Lung (tissue), 12 donors: Measurements from ENCODE around the gene TMEM221. TPM values are rescaled to one million over a fixed set of nuclear protein-coding genes. Genes with fewer than 3 reads are reported as not detected.

Source experiments
- ATAC-seq: fragments of 200-7000 bp; cut with Tn5 transposase; one replicate; pipeline ENCODE4 v1.9.1; 2020; ENCODE audit warnings: moderate number of reproducible peaks; ENCODE audit not compliant: insufficient read depth, low FRiP score
- DNase-seq, 3 donors: peaks; one replicate each; pipeline ENCODE4 v3.0.0-alpha.2; 2013 to 2017
- H3K27ac ChIP-seq, 2 donors: one replicate each; pipeline ENCODE4 v1.5.1; 2013; ENCODE audit warnings: mild to moderate bottlenecking in 2 of 2, moderate library complexity in 2 of 2, control low read depth in 1 of 2, inconsistent platforms in 1 of 2, low read depth in 1 of 2, low read length in 1 of 2
- H3K27me3 ChIP-seq, 3 donors: one replicate each; pipeline ENCODE4 v1.5.1; 2013; ENCODE audit warnings: low read length in 2 of 3; ENCODE audit not compliant: control insufficient read depth in 3 of 3, insufficient read depth in 3 of 3
- H3K36me3 ChIP-seq, 4 donors: one replicate each; pipeline ENCODE4 v1.5.1; 2013; ENCODE audit warnings: low read length in 4 of 4, mild to moderate bottlenecking in 1 of 4, moderate library complexity in 1 of 4; ENCODE audit not compliant: control insufficient read depth in 4 of 4, insufficient read depth in 4 of 4
- H3K4me1 ChIP-seq, 5 donors: one replicate each; pipeline ENCODE4 v1.5.1; 2013; ENCODE audit warnings: low read length in 5 of 5, mild to moderate bottlenecking in 2 of 5, moderate library complexity in 1 of 5; ENCODE audit not compliant: control insufficient read depth in 5 of 5, insufficient read depth in 5 of 5
- H3K4me3 ChIP-seq: one replicate; pipeline ENCODE4 v1.5.1; 2013; ENCODE audit warnings: mild to moderate bottlenecking, control low read depth, moderate library complexity
- H3K9ac ChIP-seq, 2 donors: one replicate each; pipeline ENCODE4 v1.5.1; 2013; ENCODE audit warnings: low read length in 2 of 2, control low read depth in 1 of 2; ENCODE audit not compliant: insufficient read depth in 1 of 2
- H3K9me3 ChIP-seq, 4 donors: one replicate each; pipeline ENCODE4 v1.5.1; 2013; ENCODE audit warnings: low read length in 3 of 4, mild to moderate bottlenecking in 1 of 4, moderate library complexity in 1 of 4; ENCODE audit not compliant: control insufficient read depth in 4 of 4, insufficient read depth in 3 of 4
- WGBS, 2 donors: extraction: QIAGEN DNeasy Blood & Tissue Kit; methylation state at CpG; one replicate each; pipeline ENCODE4 v1.1.7; 2013; 5-methylcytosine and 5-hydroxymethylcytosine counted together
- polyA plus RNA-seq, 2 donors: library from polyadenylated mRNA; stranded (reverse); fragments of 200-250 nt; gene quantifications; one replicate each; pipeline ENCODE4 v1.2.1, GENCODE V29; 2013
- total RNA-seq, 2 donors: library from RNA; depleted of rRNA in 1 of 2; stranded (reverse); fragments of >200 nt in 1 of 2; gene quantifications; one replicate each; pipeline ENCODE4 v1.2.1, GENCODE V29; 2014 to 2021
- TF ChIP-seq, protein P1 (sequence below): IDR thresholded peaks from 2 replicates; pipeline ENCODE4 v1.5.1; 2012; ENCODE audit warnings: mild to moderate bottlenecking; ENCODE audit errors: control extremely low read depth, extremely low read depth
- donor health status: control.
- donor health status: control.
- donor health status: Bipolar disorder and iron deficiency.
- donor health status: healthy.
- donor health status: DM: yes; HTN: yes; CAD: no.

TMEM221 gene
- total and polyA plus RNA-seq, 4 donors = 0.06 to 0.57 (median 0.10) TPM

DNA sequence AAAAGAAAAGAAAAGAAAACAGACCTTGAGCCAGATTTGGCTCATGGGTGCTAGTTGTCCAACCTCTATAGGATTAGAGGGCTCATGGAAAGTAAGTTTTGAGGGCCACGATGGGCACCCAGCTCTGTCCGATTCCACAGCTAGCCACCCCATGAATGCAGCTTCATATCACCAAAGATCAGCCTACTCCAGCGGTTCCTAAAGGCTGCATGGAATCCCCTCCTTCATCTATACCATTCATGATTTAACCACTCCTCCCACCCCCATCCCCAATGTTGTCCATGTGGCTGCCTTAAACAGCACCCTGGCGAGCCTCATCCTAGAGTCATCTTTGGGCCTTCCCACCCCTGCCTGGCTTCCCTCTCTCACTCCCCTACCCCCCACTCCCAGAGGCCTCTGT, 26.5 kb downstream of the TMEM221 start:
- no peak for ATAC-seq
- TF ChIP-seq, protein P1, sequence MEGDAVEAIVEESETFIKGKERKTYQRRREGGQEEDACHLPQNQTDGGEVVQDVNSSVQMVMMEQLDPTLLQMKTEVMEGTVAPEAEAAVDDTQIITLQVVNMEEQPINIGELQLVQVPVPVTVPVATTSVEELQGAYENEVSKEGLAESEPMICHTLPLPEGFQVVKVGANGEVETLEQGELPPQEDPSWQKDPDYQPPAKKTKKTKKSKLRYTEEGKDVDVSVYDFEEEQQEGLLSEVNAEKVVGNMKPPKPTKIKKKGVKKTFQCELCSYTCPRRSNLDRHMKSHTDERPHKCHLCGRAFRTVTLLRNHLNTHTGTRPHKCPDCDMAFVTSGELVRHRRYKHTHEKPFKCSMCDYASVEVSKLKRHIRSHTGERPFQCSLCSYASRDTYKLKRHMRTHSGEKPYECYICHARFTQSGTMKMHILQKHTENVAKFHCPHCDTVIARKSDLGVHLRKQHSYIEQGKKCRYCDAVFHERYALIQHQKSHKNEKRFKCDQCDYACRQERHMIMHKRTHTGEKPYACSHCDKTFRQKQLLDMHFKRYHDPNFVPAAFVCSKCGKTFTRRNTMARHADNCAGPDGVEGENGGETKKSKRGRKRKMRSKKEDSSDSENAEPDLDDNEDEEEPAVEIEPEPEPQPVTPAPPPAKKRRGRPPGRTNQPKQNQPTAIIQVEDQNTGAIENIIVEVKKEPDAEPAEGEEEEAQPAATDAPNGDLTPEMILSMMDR = no peak
- H3K4me1 ChIP-seq = peaks cover 0 to 10% (median 4%) of the 10 kb centered on the region in 5 donors
- no peak overlapping the region for H3K9ac ChIP-seq
- no peaks in the 10 kb centered on the region for H3K9me3 ChIP-seq
- 97 to 99% methylated on average over 4 of the region's 4 CpGs for WGBS, 2 donors
- H3K36me3 ChIP-seq = peaks cover 0 to 7% (median 3%) of the 10 kb centered on the region in 4 donors
- DNase-seq = no peak
- no peak overlapping the region for H3K27ac ChIP-seq
- no peaks in the 10 kb centered on the region for H3K27me3 ChIP-seq
- no peak overlapping the region for H3K4me3 ChIP-seq

- no peak for ATAC-seq
Observed at GRCh38 chr19:17420475-17420924, 28.0 kb downstream of the TMEM221 start.

DNA sequence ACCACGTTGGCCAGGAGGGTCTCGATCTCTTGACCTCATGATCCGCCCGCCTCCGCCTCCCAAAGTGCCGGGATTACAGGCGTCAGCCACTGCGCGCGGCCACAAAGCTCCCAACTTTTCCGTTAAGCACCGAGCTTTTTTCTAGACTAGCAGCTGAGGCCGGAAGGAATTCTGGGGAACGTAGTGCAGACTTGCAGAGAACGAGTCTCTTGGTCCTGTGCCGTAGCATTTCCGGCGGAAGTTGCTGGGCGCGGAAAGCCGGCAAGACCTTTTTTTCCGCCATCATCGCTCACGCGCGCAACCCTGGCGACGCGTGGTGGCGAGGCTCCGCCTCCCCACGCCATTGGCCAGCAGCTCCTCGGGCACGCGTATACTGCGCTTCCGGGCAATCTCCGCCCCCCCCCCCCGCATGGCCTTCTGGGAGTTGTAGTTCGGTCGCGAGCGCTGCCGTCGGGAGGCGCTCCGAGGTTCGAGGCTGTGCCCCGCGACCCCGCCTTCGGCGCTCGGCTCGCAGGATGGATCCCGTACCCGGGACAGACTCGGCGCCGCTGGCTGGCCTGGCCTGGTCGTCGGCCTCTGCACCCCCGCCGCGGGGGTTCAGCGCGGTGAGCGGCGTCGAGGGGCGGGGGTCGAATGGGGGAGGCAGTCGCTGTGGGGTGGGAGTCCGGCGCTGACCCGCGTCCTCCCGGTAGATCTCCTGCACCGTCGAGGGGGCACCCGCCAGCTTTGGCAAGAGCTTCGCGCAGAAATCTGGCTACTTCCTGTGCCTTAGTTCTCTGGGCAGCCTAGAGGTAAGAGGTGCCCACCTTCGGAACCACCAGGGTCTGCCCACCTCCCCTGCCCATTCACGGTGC, 28.6 kb downstream of the TMEM221 start, which contains the start of gene MVB12A:
Gene MVB12A (plus strand): TSS at position 427 of the 854 bp plus-strand sequence. CDS start 89 bp downstream, at position 516.
- Histone ChIP-seq H3K4me1 (peaks cover 0 to 14% (median 4%) of the 10 kb centered on the region in 5 donors), H3K4me3 (peak within 1 kb of the TSS; percentile 77), H3K27ac (peak within 1 kb of the TSS; percentile 75 to 80), H3K9me3 (no peaks in the 10 kb centered on the region), H3K9ac (peak within 1 kb of the TSS; percentile 6 to 89), H3K27me3 (no peaks in the 10 kb centered on the region), H3K36me3 (peaks cover 0 to 7% (median 3%) of the 10 kb centered on the region in 4 donors)
- 0 to 1% methylated on average over 66 to 85 of the region's 85 CpGs for WGBS, 2 donors
- DNase-seq (peak; percentile 99 to 100 (median 99)), ATAC-seq (peak; percentile 97)
- TF ChIP-seq, protein P1 = no peak

More at GRCh38 chr19:17420475-17420924, 28.0 kb downstream of the TMEM221 start:
- peak overlapping the region in 1 of 2 donors; percentile 0 for H3K27ac ChIP-seq
- peak; percentile 40 to 43 (median 42) for DNase-seq
- TF ChIP-seq, protein P1 = peak; percentile 11
- H3K4me1 ChIP-seq = peaks cover 0 to 13% (median 4%) of the 10 kb centered on the region in 5 donors
- H3K9me3 ChIP-seq = no peaks in the 10 kb centered on the region
- WGBS, 2 donors = 5 to 7% methylated on average over 25 of the region's 25 CpGs
- H3K9ac ChIP-seq = peak overlapping the region in 1 of 2 donors; percentile 6
- peaks cover 0 to 7% (median 3%) of the 10 kb centered on the region in 4 donors for H3K36me3 ChIP-seq
- peak overlapping the region; percentile 77 for H3K4me3 ChIP-seq
- no peaks in the 10 kb centered on the region for H3K27me3 ChIP-seq
